GM23338 (cell line): ENCODE results near the gene LSM14B. TPM values are rescaled to one million over a fixed set of nuclear protein-coding genes. Genes with fewer than 3 reads are reported as not detected.
"Not testable (repeated sequence)": the region's sequence is repeated elsewhere in the genome, so short reads cannot be mapped to it uniquely, and the experiment has no call there.

ENCODE experiments used
- ATAC-seq: fragments of 200-7000 bp; cut with Tn5 transposase; 3 replicates; pipeline ENCODE4 v1.9.1; 2020
- DNase-seq: peaks from one replicate; pipeline ENCODE4 v3.0.0-alpha.2; 2015; ENCODE audit warnings: low spot score
- H2AFZ ChIP-seq: fragments of 200-600 bp; sonication (generic); 2 replicates; pipeline ENCODE4 v1.8.0; 2016; ENCODE audit warnings: antibody characterized with exemption, mild to moderate bottlenecking, moderate library complexity
- H3F3A ChIP-seq: fragments of 200-600 bp; sonication (generic); replicated peaks from 2 replicates; pipeline ENCODE4 v1.8.0; 2017; ENCODE audit warnings: antibody characterized with exemption, mixed run types, low read depth
- H3K27ac ChIP-seq: fragments of 200-600 bp; sonication (generic); 2 replicates; pipeline ENCODE4 v1.6.1; 2016; ENCODE audit warnings: low read depth
- H3K27me3 ChIP-seq: fragments of 200-600 bp; sonication (generic); 2 replicates; pipeline ENCODE4 v1.8.0; 2016; ENCODE audit warnings: mild to moderate bottlenecking, mixed run types, moderate library complexity; ENCODE audit not compliant: insufficient read depth
- H3K36me3 ChIP-seq: fragments of 200-600 bp; sonication (generic); 2 replicates; pipeline ENCODE4 v1.8.0; 2016; ENCODE audit warnings: mild to moderate bottlenecking; ENCODE audit not compliant: insufficient read depth
- H3K4me1 ChIP-seq: fragments of 200-600 bp; sonication (generic); 2 replicates; pipeline ENCODE4 v1.8.0; 2016; ENCODE audit warnings: mild to moderate bottlenecking, moderate library complexity; ENCODE audit not compliant: insufficient read depth
- H3K4me2 ChIP-seq: fragments of 200-600 bp; sonication (generic); 2 replicates; pipeline ENCODE4 v1.7.1; 2017; ENCODE audit warnings: mixed run types
- H3K4me3 ChIP-seq: fragments of 200-600 bp; sonication (generic); 2 replicates; pipeline ENCODE4 v1.6.1; 2016; ENCODE audit warnings: mixed run types
- H3K79me2 ChIP-seq: fragments of 200-600 bp; sonication (generic); replicated peaks from 2 replicates; pipeline ENCODE4 v1.8.0; 2017; ENCODE audit warnings: mild to moderate bottlenecking; ENCODE audit not compliant: insufficient read depth
- H3K9me2 ChIP-seq: fragments of 200-600 bp; sonication (generic); 2 replicates; pipeline ENCODE4 v1.8.0; 2017; ENCODE audit not compliant: insufficient read depth
- H4K20me1 ChIP-seq: fragments of 200-600 bp; sonication (generic); replicated peaks from 2 replicates; pipeline ENCODE4 v1.8.0; 2017; ENCODE audit warnings: mild to moderate bottlenecking; ENCODE audit not compliant: insufficient read depth
- H3K27ac Mint-ChIP-seq: 2 replicates; pipeline ENCODE4 v1.8.0; 2020; ENCODE audit warnings: inconsistent platforms, mild to moderate bottlenecking, moderate library complexity, mixed read lengths
- H3K27me3 Mint-ChIP-seq: 3 replicates; pipeline ENCODE4 v1.8.0; 2022; ENCODE audit warnings: low read depth, mild to moderate bottlenecking, moderate library complexity, mixed read lengths, inconsistent platforms; ENCODE audit not compliant: insufficient read depth, poor library complexity
- H3K36me3 Mint-ChIP-seq: 3 replicates; pipeline ENCODE4 v1.8.0; 2021; ENCODE audit warnings: low read depth, mild to moderate bottlenecking, inconsistent platforms, moderate library complexity, mixed read lengths
- H3K4me1 Mint-ChIP-seq: 3 replicates; pipeline ENCODE4 v1.8.0; 2020; ENCODE audit warnings: mild to moderate bottlenecking, inconsistent platforms, mixed read lengths
- H3K4me3 Mint-ChIP-seq: 3 replicates; pipeline ENCODE4 v1.8.0; 2021; ENCODE audit warnings: moderate library complexity, mild to moderate bottlenecking, inconsistent platforms, mixed read lengths
- H3K9me3 Mint-ChIP-seq: 3 replicates; pipeline ENCODE4 v1.8.0; 2020; ENCODE audit warnings: moderate library complexity, mild to moderate bottlenecking, inconsistent platforms, mixed read lengths
- EZH2 ChIP-seq: fragments of 200-600 bp; sonication (generic); IDR thresholded peaks from one replicate; pipeline ENCODE4 v1.8.0; 2017; ENCODE audit warnings: antibody characterized with exemption, mild to moderate bottlenecking, low read depth; ENCODE audit not compliant: unreplicated experiment
- EZH2phosphoT487 ChIP-seq: fragments of 200-600 bp; sonication (generic); IDR thresholded peaks from one replicate; pipeline ENCODE4 v1.8.1; 2018; ENCODE audit warnings: antibody characterized with exemption; ENCODE audit not compliant: unreplicated experiment
- JUNB ChIP-seq: IDR thresholded peaks from one replicate; pipeline ENCODE4 v1.6.1; 2016; ENCODE audit warnings: antibody characterized with exemption; ENCODE audit not compliant: unreplicated experiment
- NANOG ChIP-seq: IDR thresholded peaks from 2 replicates; pipeline ENCODE4 v1.6.1; 2016; ENCODE audit warnings: antibody characterized with exemption, borderline replicate concordance
- POLR2AphosphoS5 ChIP-seq: IDR thresholded peaks from 2 replicates; pipeline ENCODE4 v1.6.1; 2016; ENCODE audit warnings: antibody characterized with exemption, low read depth
- STAT1 ChIP-seq: IDR thresholded peaks from one replicate; pipeline ENCODE4 v1.6.1; 2016; ENCODE audit warnings: antibody characterized with exemption; ENCODE audit not compliant: unreplicated experiment
- ZNF114 ChIP-seq: fragments of 250-450 bp; sonication (Bioruptor Pico); IDR thresholded peaks from 2 replicates; pipeline ENCODE4 v1.5.0; 2020; ENCODE audit warnings: mild to moderate bottlenecking, moderate library complexity
- polyA plus RNA-seq: library from polyadenylated mRNA; unstranded; fragments of >200 nt; fragmentation: Nextera tagmentation; extraction: Ambion mirVana; gene quantifications from 2 replicates; pipeline ENCODE4 v1.2.1, GENCODE V29; 2016
- total RNA-seq: library from RNA; depleted of rRNA; stranded (reverse); fragments of >200 nt; shearing (Covaris generic); gene quantifications from 2 replicates; pipeline ENCODE4 v1.2.3, GENCODE V29; 2014
- TF ChIP-seq, protein P1 (sequence below): IDR thresholded peaks from 2 replicates; pipeline ENCODE4 v1.6.1; 2016; ENCODE audit warnings: antibody characterized with exemption
- TF ChIP-seq, protein P2 (sequence below), 2 experiments: fragments of 200-600 bp in 1 of 2; sonication (generic) in 1 of 2; conservative IDR thresholded peaks; 2 replicates each; pipeline versions ENCODE4 v1.5.1 to v1.6.1; 2016 to 2017; ENCODE audit warnings: antibody characterized with exemption in 2 of 2, low read depth in 2 of 2, mild to moderate bottlenecking in 2 of 2, moderate library complexity in 1 of 2

LSM14B gene
- total and polyA plus RNA-seq, 2 experiments from 2014 or later: 9.6 to 55.7 TPM

DNA sequence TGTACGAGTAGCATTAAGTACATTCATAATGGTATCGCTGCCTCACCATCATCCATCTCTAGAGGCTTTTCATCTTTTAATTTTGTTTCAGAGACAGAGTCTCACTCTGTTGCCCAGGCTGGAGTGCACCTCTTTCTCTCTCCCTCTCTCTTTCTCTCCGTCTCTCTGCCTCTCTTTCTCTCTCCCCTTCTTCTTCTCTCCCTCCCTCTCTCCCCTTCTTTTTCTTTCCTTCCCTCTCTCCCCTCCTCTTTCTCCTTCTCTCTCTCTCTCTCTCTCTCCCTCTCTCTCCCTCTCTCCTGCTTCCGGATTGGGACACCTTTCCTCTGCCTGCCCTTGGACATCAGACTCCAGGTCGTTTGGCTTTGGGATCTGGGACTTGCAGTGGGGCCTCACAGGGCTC, 39.0 kb upstream of the LSM14B start:
- 0 out of 2 replicates have a peak, but pooled peaks cover 3% of the 10 kb centered on the region for H3K9me2 ChIP-seq
- Mint-ChIP-seq H3K9me3 (peaks cover 6% of the 10 kb centered on the region; the same call in 2 of the 3 replicates), H3K4me3 (no peak overlapping the region), H3K36me3 (no peaks in the 10 kb centered on the region; the same call in 2 of the 3 replicates), H3K27ac (no peak overlapping the region), H3K27me3 (peaks cover 3% of the 10 kb centered on the region), H3K4me1 (no peaks in the 10 kb centered on the region)
- no peaks in the 10 kb centered on the region for H3K4me1 ChIP-seq
- no peak for TF ChIP-seq ZNF114 (CRISPR knock-in tag)
- TF ChIP-seq JUNB: no peak
- TF ChIP-seq NANOG: no peak
- TF ChIP-seq STAT1: no peak
- TF ChIP-seq, protein P1, sequence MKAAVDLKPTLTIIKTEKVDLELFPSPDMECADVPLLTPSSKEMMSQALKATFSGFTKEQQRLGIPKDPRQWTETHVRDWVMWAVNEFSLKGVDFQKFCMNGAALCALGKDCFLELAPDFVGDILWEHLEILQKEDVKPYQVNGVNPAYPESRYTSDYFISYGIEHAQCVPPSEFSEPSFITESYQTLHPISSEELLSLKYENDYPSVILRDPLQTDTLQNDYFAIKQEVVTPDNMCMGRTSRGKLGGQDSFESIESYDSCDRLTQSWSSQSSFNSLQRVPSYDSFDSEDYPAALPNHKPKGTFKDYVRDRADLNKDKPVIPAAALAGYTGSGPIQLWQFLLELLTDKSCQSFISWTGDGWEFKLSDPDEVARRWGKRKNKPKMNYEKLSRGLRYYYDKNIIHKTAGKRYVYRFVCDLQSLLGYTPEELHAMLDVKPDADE: no peak
- H3K4me3 ChIP-seq: no peak overlapping the region
- no peaks in the 10 kb centered on the region for H4K20me1 ChIP-seq
- no peak overlapping the region for H3K27ac ChIP-seq
- H3K79me2 ChIP-seq: no peaks in the 10 kb centered on the region
- DNase-seq (no peak), ATAC-seq (no peak)
- H3K27me3 ChIP-seq: no peaks in the 10 kb centered on the region
- H2AFZ ChIP-seq: no peak overlapping the region
- no peaks in the 10 kb centered on the region for H3K36me3 ChIP-seq
- H3K4me2 ChIP-seq: no peak overlapping the region
- H3F3A ChIP-seq: no peaks in the 10 kb centered on the region

DNA sequence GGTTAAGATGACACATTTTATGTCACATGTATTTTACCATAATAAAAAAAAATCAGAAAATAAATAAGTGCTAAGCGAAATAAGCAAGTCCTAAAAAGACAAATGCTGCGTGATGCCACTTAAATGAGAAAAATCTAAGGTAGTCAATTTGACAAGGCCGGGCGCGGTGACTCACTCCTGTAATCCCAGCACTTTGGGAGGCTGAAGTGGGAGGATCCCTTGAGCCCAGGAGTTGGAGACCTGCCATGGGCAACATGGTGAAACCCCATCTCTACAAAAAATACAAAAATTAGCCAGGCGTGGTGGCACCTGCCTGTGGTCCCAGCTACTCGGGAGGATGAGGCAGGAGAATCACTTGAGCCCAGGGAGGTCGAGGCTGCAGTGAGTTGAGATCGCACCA, 38.1 kb upstream of the LSM14B start:
- H3K4me1 ChIP-seq, H3K9me2 ChIP-seq, H3K36me3 ChIP-seq, H3K27me3 ChIP-seq, H3K9me3 Mint-ChIP-seq, H3K4me1 Mint-ChIP-seq, H3K36me3 Mint-ChIP-seq, ATAC-seq, H3F3A ChIP-seq, H3K4me2 ChIP-seq, H3K79me2 ChIP-seq, H3K27me3 Mint-ChIP-seq, H3K27ac Mint-ChIP-seq, H3K27ac ChIP-seq, H2AFZ ChIP-seq, H4K20me1 ChIP-seq, H3K4me3 ChIP-seq, H3K4me3 Mint-ChIP-seq, DNase-seq: not testable (repeated sequence)

DNA sequence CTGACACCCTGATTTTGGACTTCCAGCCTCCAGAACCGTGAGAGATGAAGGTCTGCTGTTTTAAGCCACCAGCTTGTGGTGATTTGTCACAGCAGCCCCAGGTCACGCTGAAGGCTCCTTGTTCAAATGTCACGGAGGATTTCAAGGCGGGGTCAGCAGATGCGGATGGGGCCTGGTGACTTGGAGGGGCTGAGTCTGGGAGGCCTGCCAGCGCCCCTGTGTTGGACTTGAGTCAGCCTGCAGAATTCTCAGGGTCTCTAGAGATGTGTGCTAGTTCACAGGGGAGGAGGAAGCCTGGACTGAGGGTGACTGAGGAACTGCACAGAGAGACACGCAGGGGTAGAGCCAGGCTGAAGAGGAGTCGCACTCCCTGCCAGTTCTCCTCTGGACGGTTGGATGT, 37.1 kb upstream of the LSM14B start:
- Histone ChIP-seq H3K27me3 (no peaks in the 10 kb centered on the region), H2AFZ (no peak overlapping the region), H3K4me3 (no peak overlapping the region), H3K36me3 (no peaks in the 10 kb centered on the region), H4K20me1 (no peaks in the 10 kb centered on the region), H3K79me2 (no peaks in the 10 kb centered on the region), H3K4me1 (no peaks in the 10 kb centered on the region), H3K27ac (no peak overlapping the region), H3F3A (no peaks in the 10 kb centered on the region), H3K4me2 (no peak overlapping the region), H3K9me2 (no peaks in the 10 kb centered on the region)
- peaks cover 3% of the 10 kb centered on the region for H3K27me3 Mint-ChIP-seq
- no peaks in the 10 kb centered on the region; the same call in 2 of the 3 replicates for H3K36me3 Mint-ChIP-seq
- H3K4me1 Mint-ChIP-seq: no peaks in the 10 kb centered on the region
- DNase-seq: no peak
- H3K4me3 Mint-ChIP-seq: no peak overlapping the region
- no peak for ATAC-seq
- no peaks in the 10 kb centered on the region for H3K9me3 Mint-ChIP-seq
- H3K27ac Mint-ChIP-seq: no peak overlapping the region
- TF ChIP-seq, protein P1: no peak
- TF ChIP-seq NANOG: no peak
- no peak for TF ChIP-seq POLR2AphosphoS5
- no peak for TF ChIP-seq ZNF114 (CRISPR knock-in tag)
- TF ChIP-seq, protein P2, sequence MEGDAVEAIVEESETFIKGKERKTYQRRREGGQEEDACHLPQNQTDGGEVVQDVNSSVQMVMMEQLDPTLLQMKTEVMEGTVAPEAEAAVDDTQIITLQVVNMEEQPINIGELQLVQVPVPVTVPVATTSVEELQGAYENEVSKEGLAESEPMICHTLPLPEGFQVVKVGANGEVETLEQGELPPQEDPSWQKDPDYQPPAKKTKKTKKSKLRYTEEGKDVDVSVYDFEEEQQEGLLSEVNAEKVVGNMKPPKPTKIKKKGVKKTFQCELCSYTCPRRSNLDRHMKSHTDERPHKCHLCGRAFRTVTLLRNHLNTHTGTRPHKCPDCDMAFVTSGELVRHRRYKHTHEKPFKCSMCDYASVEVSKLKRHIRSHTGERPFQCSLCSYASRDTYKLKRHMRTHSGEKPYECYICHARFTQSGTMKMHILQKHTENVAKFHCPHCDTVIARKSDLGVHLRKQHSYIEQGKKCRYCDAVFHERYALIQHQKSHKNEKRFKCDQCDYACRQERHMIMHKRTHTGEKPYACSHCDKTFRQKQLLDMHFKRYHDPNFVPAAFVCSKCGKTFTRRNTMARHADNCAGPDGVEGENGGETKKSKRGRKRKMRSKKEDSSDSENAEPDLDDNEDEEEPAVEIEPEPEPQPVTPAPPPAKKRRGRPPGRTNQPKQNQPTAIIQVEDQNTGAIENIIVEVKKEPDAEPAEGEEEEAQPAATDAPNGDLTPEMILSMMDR (conservative IDR thresholded peaks at IDR 0.05; ENCODE audit: low read depth in 2 of 2): no peak
- no peak for TF ChIP-seq STAT1
- TF ChIP-seq EZH2: no peak
- no peak for TF ChIP-seq EZH2phosphoT487
